ENCODE data around the gene ANKRD33B.

- TF ChIP-seq, protein P1, sequence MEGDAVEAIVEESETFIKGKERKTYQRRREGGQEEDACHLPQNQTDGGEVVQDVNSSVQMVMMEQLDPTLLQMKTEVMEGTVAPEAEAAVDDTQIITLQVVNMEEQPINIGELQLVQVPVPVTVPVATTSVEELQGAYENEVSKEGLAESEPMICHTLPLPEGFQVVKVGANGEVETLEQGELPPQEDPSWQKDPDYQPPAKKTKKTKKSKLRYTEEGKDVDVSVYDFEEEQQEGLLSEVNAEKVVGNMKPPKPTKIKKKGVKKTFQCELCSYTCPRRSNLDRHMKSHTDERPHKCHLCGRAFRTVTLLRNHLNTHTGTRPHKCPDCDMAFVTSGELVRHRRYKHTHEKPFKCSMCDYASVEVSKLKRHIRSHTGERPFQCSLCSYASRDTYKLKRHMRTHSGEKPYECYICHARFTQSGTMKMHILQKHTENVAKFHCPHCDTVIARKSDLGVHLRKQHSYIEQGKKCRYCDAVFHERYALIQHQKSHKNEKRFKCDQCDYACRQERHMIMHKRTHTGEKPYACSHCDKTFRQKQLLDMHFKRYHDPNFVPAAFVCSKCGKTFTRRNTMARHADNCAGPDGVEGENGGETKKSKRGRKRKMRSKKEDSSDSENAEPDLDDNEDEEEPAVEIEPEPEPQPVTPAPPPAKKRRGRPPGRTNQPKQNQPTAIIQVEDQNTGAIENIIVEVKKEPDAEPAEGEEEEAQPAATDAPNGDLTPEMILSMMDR (conservative IDR thresholded peaks at IDR 0.05; ENCODE audit: low read depth in 2 of 2) = no peak
- TF ChIP-seq POLR2AphosphoS5 (IDR thresholded peaks at IDR 0.05; ENCODE audit: low read depth) (no peak), EZH2phosphoT487 (IDR thresholded peaks at IDR 0.05; ENCODE audit: unreplicated experiment) (no peak), NANOG (IDR thresholded peaks at IDR 0.05; ENCODE audit: borderline replicate concordance) (no peak)
- TF ChIP-seq, protein P2, sequence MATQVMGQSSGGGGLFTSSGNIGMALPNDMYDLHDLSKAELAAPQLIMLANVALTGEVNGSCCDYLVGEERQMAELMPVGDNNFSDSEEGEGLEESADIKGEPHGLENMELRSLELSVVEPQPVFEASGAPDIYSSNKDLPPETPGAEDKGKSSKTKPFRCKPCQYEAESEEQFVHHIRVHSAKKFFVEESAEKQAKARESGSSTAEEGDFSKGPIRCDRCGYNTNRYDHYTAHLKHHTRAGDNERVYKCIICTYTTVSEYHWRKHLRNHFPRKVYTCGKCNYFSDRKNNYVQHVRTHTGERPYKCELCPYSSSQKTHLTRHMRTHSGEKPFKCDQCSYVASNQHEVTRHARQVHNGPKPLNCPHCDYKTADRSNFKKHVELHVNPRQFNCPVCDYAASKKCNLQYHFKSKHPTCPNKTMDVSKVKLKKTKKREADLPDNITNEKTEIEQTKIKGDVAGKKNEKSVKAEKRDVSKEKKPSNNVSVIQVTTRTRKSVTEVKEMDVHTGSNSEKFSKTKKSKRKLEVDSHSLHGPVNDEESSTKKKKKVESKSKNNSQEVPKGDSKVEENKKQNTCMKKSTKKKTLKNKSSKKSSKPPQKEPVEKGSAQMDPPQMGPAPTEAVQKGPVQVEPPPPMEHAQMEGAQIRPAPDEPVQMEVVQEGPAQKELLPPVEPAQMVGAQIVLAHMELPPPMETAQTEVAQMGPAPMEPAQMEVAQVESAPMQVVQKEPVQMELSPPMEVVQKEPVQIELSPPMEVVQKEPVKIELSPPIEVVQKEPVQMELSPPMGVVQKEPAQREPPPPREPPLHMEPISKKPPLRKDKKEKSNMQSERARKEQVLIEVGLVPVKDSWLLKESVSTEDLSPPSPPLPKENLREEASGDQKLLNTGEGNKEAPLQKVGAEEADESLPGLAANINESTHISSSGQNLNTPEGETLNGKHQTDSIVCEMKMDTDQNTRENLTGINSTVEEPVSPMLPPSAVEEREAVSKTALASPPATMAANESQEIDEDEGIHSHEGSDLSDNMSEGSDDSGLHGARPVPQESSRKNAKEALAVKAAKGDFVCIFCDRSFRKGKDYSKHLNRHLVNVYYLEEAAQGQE (IDR thresholded peaks at IDR 0.05; ENCODE audit: unreplicated experiment) = no peak
Measured at GRCh38 chr5:10536511-10536910, 27.4 kb upstream of the ANKRD33B start.

Measured in GM23338 (cell line).